Measurements from ENCODE around the gene PSPC1. TPM values are rescaled to one million over a fixed set of nuclear protein-coding genes. Genes with fewer than 3 reads are reported as not detected.
"Not testable (repeated sequence)": the region's sequence is repeated elsewhere in the genome, so short reads cannot be mapped to it uniquely, and the experiment has no call there.

PSPC1 gene
- total RNA-seq, 2 experiments from 2014 or later, result 55.9 to 56.6 TPM

- H3K36me3 Mint-ChIP-seq, result no peaks in the 10 kb centered on the region
- ChIA-PET POLR2A (interaction anchor here (0.7 kb wide), 1 partner anchor 9 kb away, joined by 3 read pairs; no protein-coding TSS in a partner anchor), CTCF (no interaction called here)
Observed at GRCh38 chr13:19791953-19792537, 9.3 kb upstream of the PSPC1 start.

GRCh38 chr13:19782049-19782726 lies 557 bp downstream of the PSPC1 start:
- H3K4me1 Mint-ChIP-seq (ENCODE audit: low read depth), result peaks cover 6% of the 10 kb centered on the region
- H3K9me3 Mint-ChIP-seq, result peaks cover 4% of the 10 kb centered on the region
- POLR2A ChIA-PET, result interaction anchor here (0.6 to 3.4 kb wide), 5 partner anchors 9 to 176 kb away, joined by 3 to 21 read pairs (median 3); partner anchors contain the start of genes ZMYM2 and ZMYM5
- peaks cover 19% of the 10 kb centered on the region for H3K36me3 Mint-ChIP-seq
- peak overlapping the region; percentile 99 for H3K27ac Mint-ChIP-seq
- H3K4me3 Mint-ChIP-seq, result peak overlapping the region; percentile 98
- DNase-seq, result peak; percentile 72
- CTCF ChIA-PET, result interaction anchor here (1.9 kb wide), 1 partner anchor 82 kb away, joined by 5 read pairs; the partner anchor contains the start of gene ZMYM5
- intact Hi-C loops (cut with micrococcal nuclease), result loop anchor here (1.0 to 5.0 kb wide), 3 partner anchors 81 to 195 kb away; partner anchors contain the start of gene ZMYM5
- H3K27me3 Mint-ChIP-seq, result peaks cover 1% of the 10 kb centered on the region

More at GRCh38 chr13:19791953-19792537, 9.3 kb upstream of the PSPC1 start:
- DNase-seq, result no peak
- H3K27me3 Mint-ChIP-seq, result no peaks in the 10 kb centered on the region
- no peak overlapping the region for H3K4me3 Mint-ChIP-seq
- no peaks in the 10 kb centered on the region for H3K9me3 Mint-ChIP-seq
- intact Hi-C loops (cut with micrococcal nuclease), result no loop called here
- H3K4me1 Mint-ChIP-seq (ENCODE audit: low read depth), result no peaks in the 10 kb centered on the region
- H3K27ac Mint-ChIP-seq, result no peak overlapping the region

- Mint-ChIP-seq H3K4me1 (ENCODE audit: low read depth) (peaks cover 6% of the 10 kb centered on the region), H3K27ac (peak overlapping the region; percentile 73), H3K4me3 (peak overlapping the region; percentile 98), H3K9me3 (peaks cover 4% of the 10 kb centered on the region), H3K27me3 (peaks cover 1% of the 10 kb centered on the region), H3K36me3 (peaks cover 19% of the 10 kb centered on the region)
- intact Hi-C loops (cut with micrococcal nuclease), result loop anchor here (5.0 kb wide), 1 partner anchor 194 kb away; no protein-coding TSS in a partner anchor
- CTCF ChIA-PET, result interaction anchor here (1.9 kb wide), 1 partner anchor 82 kb away, joined by 5 read pairs; the partner anchor contains the start of gene ZMYM5
- POLR2A ChIA-PET, result interaction anchor here (1.0 to 3.4 kb wide), 3 partner anchors 9 to 149 kb away, joined by 3 to 21 read pairs (median 7); partner anchors contain the start of gene ZMYM5
- DNase-seq, result no peak
Observed at GRCh38 chr13:19781526-19781925, 1.2 kb downstream of the PSPC1 start.

GRCh38 chr13:19780753-19781418 lies 1.9 kb downstream of the PSPC1 start:
- POLR2A ChIA-PET, result interaction anchor here (2.1 to 3.4 kb wide), 2 partner anchors 9 to 82 kb away, joined by 7 to 21 read pairs; partner anchors contain the start of gene ZMYM5

GRCh38 chr13:19772306-19772705 lies 10.4 kb downstream of the PSPC1 start:
- intact Hi-C loops (cut with micrococcal nuclease), result no loop called here
- no peaks in the 10 kb centered on the region for H3K27me3 Mint-ChIP-seq
- no peaks in the 10 kb centered on the region for H3K9me3 Mint-ChIP-seq
- H3K4me3 Mint-ChIP-seq, result no peak overlapping the region
- H3K4me1 Mint-ChIP-seq (ENCODE audit: low read depth), result peaks cover 46% of the 10 kb centered on the region
- ChIA-PET POLR2A (interaction anchor here (1.3 kb wide), 1 partner anchor 9 kb away, joined by 7 read pairs; no protein-coding TSS in a partner anchor), CTCF (no interaction called here)
- no peak for DNase-seq
- H3K36me3 Mint-ChIP-seq, result peaks cover 35% of the 10 kb centered on the region
- H3K27ac Mint-ChIP-seq, result no peak overlapping the region

More at GRCh38 chr13:19780753-19781418, 1.9 kb downstream of the PSPC1 start:
- Mint-ChIP-seq H3K36me3 (peaks cover 19% of the 10 kb centered on the region), H3K4me3 (peak overlapping the region; percentile 98), H3K4me1 (ENCODE audit: low read depth) (peaks cover 12% of the 10 kb centered on the region), H3K27ac (peak overlapping the region; percentile 49)
- H3K9me3 Mint-ChIP-seq, H3K27me3 Mint-ChIP-seq: not testable (repeated sequence)
- CTCF ChIA-PET, result interaction anchor here (1.9 kb wide), 1 partner anchor 83 kb away, joined by 5 read pairs; the partner anchor contains the start of gene ZMYM5
- peak; percentile 48 for DNase-seq
- intact Hi-C loops (cut with micrococcal nuclease), result loop anchor here (5.0 kb wide), 1 partner anchor 194 kb away; no protein-coding TSS in a partner anchor

- intact Hi-C loops (cut with micrococcal nuclease), result no loop called here
- ChIA-PET POLR2A (interaction anchor here (0.6 kb wide), 1 partner anchor 97 kb away, joined by 4 read pairs; no protein-coding TSS in a partner anchor), CTCF (no interaction called here)
- no peak overlapping the region for H3K4me3 Mint-ChIP-seq
- H3K4me1 Mint-ChIP-seq (ENCODE audit: low read depth), result peaks cover 45% of the 10 kb centered on the region
- no peak overlapping the region for H3K27ac Mint-ChIP-seq
- DNase-seq, result no peak
- H3K9me3 Mint-ChIP-seq, result no peaks in the 10 kb centered on the region
- H3K36me3 Mint-ChIP-seq, result peaks cover 37% of the 10 kb centered on the region
- no peaks in the 10 kb centered on the region for H3K27me3 Mint-ChIP-seq
Observed at GRCh38 chr13:19769854-19770253, 12.9 kb downstream of the PSPC1 start.

GRCh38 chr13:19767966-19768365 lies 14.8 kb downstream of the PSPC1 start:
- Mint-ChIP-seq H3K4me3 (no peak overlapping the region), H3K4me1 (ENCODE audit: low read depth) (peaks cover 47% of the 10 kb centered on the region), H3K27me3 (no peaks in the 10 kb centered on the region), H3K27ac (no peak overlapping the region), H3K36me3 (peaks cover 40% of the 10 kb centered on the region), H3K9me3 (no peaks in the 10 kb centered on the region)
- DNase-seq, result no peak
- intact Hi-C loops (cut with micrococcal nuclease), result no loop called here
- CTCF ChIA-PET, result interaction anchor here (0.7 kb wide), 1 partner anchor 51 kb away, joined by 3 read pairs; no protein-coding TSS in a partner anchor
- POLR2A ChIA-PET, result no interaction called here

GRCh38 chr13:19766591-19766990 lies 16.2 kb downstream of the PSPC1 start:
- DNase-seq, result no peak
- Mint-ChIP-seq H3K4me1 (ENCODE audit: low read depth) (peaks cover 48% of the 10 kb centered on the region), H3K36me3 (peaks cover 34% of the 10 kb centered on the region), H3K27ac (no peak overlapping the region), H3K9me3 (no peaks in the 10 kb centered on the region), H3K4me3 (no peak overlapping the region), H3K27me3 (no peaks in the 10 kb centered on the region)
- POLR2A ChIA-PET, result no interaction called here
- CTCF ChIA-PET, result interaction anchor here (0.7 kb wide), 1 partner anchor 105 kb away, joined by 3 read pairs; no protein-coding TSS in a partner anchor
- intact Hi-C loops (cut with micrococcal nuclease), result no loop called here

GRCh38 chr13:19764237-19764636 lies 18.5 kb downstream of the PSPC1 start:
- no peaks in the 10 kb centered on the region for H3K9me3 Mint-ChIP-seq
- H3K4me3 Mint-ChIP-seq, result no peak overlapping the region
- no peak overlapping the region for H3K27ac Mint-ChIP-seq
- peaks cover 36% of the 10 kb centered on the region for H3K36me3 Mint-ChIP-seq
- peaks cover 51% of the 10 kb centered on the region for H3K4me1 Mint-ChIP-seq (ENCODE audit: low read depth)
- ChIA-PET CTCF (no interaction called here), POLR2A (no interaction called here)
- intact Hi-C loops (cut with micrococcal nuclease), result no loop called here
- H3K27me3 Mint-ChIP-seq, result no peaks in the 10 kb centered on the region
- no peak for DNase-seq

- no peaks in the 10 kb centered on the region for H3K9me3 Mint-ChIP-seq
- peaks cover 42% of the 10 kb centered on the region for H3K36me3 Mint-ChIP-seq
- H3K4me3 Mint-ChIP-seq, result no peak overlapping the region
- ChIA-PET CTCF (no interaction called here), POLR2A (no interaction called here)
- H3K27ac Mint-ChIP-seq, result peak overlapping the region; percentile 38
- H3K4me1 Mint-ChIP-seq (ENCODE audit: low read depth), result peaks cover 51% of the 10 kb centered on the region
- no peak for DNase-seq
- no peaks in the 10 kb centered on the region for H3K27me3 Mint-ChIP-seq
- intact Hi-C loops (cut with micrococcal nuclease), result no loop called here
Observed at GRCh38 chr13:19763618-19764017, 19.1 kb downstream of the PSPC1 start.

- no peak overlapping the region for H3K27ac Mint-ChIP-seq
- intact Hi-C loops (cut with micrococcal nuclease), result no loop called here
- ChIA-PET CTCF (no interaction called here), POLR2A (no interaction called here)
- DNase-seq, result no peak
- no peaks in the 10 kb centered on the region for H3K9me3 Mint-ChIP-seq
- peaks cover 35% of the 10 kb centered on the region for H3K4me1 Mint-ChIP-seq (ENCODE audit: low read depth)
- peaks cover 53% of the 10 kb centered on the region for H3K36me3 Mint-ChIP-seq
- H3K27me3 Mint-ChIP-seq, result no peaks in the 10 kb centered on the region
- H3K4me3 Mint-ChIP-seq, result no peak overlapping the region
Observed at GRCh38 chr13:19759669-19760068, 23.1 kb downstream of the PSPC1 start.

- ChIA-PET POLR2A (no interaction called here), CTCF (no interaction called here)
- H3K4me1 Mint-ChIP-seq (ENCODE audit: low read depth), result peaks cover 5% of the 10 kb centered on the region
- no peaks in the 10 kb centered on the region for H3K9me3 Mint-ChIP-seq
- peaks cover 19% of the 10 kb centered on the region for H3K36me3 Mint-ChIP-seq
- H3K27me3 Mint-ChIP-seq, result no peaks in the 10 kb centered on the region
- H3K27ac Mint-ChIP-seq, result no peak overlapping the region
- no peak overlapping the region for H3K4me3 Mint-ChIP-seq
- DNase-seq, result no peak
- intact Hi-C loops (cut with micrococcal nuclease), result no loop called here
Observed at GRCh38 chr13:19742643-19743042, 40.1 kb downstream of the PSPC1 start.
